WTC11 (cell line): ENCODE results near the gene PSMG2. TPM values are rescaled to one million over a fixed set of nuclear protein-coding genes. Genes with fewer than 3 reads are reported as not detected.

Source experiments
- ATAC-seq: fragments of 200-7000 bp; cut with Tn5 transposase; 2 replicates; pipeline ENCODE4 v1.10.0; 2021; ENCODE audit warnings: mild to moderate bottlenecking, moderate library complexity
- CTCF ChIA-PET: fragments of 300-600 bp; sonication (Branson Sonifier 250); formaldehyde crosslinking; loops from one replicate; lab custom pipeline; 2021; ENCODE audit warnings: antibody characterized with exemption; lab: Charles Lee
- POLR2A ChIA-PET: fragments of 350-600 bp; sonication (Branson Sonifier 250); formaldehyde crosslinking; loops from one replicate; lab custom pipeline; 2021; ENCODE audit warnings: antibody characterized with exemption; lab: Charles Lee
- DNase-seq: peaks from one replicate; pipeline ENCODE4 v3.0.0; 2021; ENCODE audit warnings: low spot score
- H3K27ac Mint-ChIP-seq: 2 replicates; pipeline ENCODE4 v1.8.0; 2021; ENCODE audit warnings: mixed read lengths
- H3K27me3 Mint-ChIP-seq: 2 replicates; pipeline ENCODE4 v1.8.0; 2021; ENCODE audit warnings: low read depth, mild to moderate bottlenecking, moderate library complexity, mixed read lengths
- H3K36me3 Mint-ChIP-seq: 2 replicates; pipeline ENCODE4 v1.8.0; 2021; ENCODE audit warnings: mixed read lengths
- H3K4me1 Mint-ChIP-seq: 2 replicates; pipeline ENCODE4 v1.8.0; 2022; ENCODE audit warnings: mixed read lengths
- H3K4me3 Mint-ChIP-seq: 2 replicates; pipeline ENCODE4 v1.8.0; 2021; ENCODE audit warnings: mild to moderate bottlenecking, moderate library complexity, mixed read lengths
- H3K9me3 Mint-ChIP-seq: 2 replicates; pipeline ENCODE4 v1.8.0; 2021; ENCODE audit warnings: mixed read lengths
- ATF2 ChIP-seq: sonication (generic); formaldehyde crosslinking; IDR thresholded peaks from 2 replicates; pipeline ENCODE4 v1.8.1; 2022; ENCODE audit warnings: low read depth, missing genetic modification reagents, borderline replicate concordance
- ETV6 ChIP-seq: sonication (generic); formaldehyde crosslinking; IDR thresholded peaks from 2 replicates; pipeline ENCODE4 v1.8.1; 2022; ENCODE audit warnings: mild to moderate bottlenecking, missing genetic modification reagents
- FOXJ3 ChIP-seq: sonication (generic); formaldehyde crosslinking; IDR thresholded peaks from 2 replicates; pipeline ENCODE4 v1.9.0; 2021; ENCODE audit warnings: missing genetic modification reagents, mild to moderate bottlenecking, borderline replicate concordance
- FOXP4 ChIP-seq: sonication (generic); formaldehyde crosslinking; IDR thresholded peaks from 2 replicates; pipeline ENCODE4 v1.8.0; 2022; ENCODE audit warnings: mild to moderate bottlenecking, missing genetic modification reagents
- MXD4 ChIP-seq: fragments of 250-450 bp; sonication (Bioruptor Pico); IDR thresholded peaks from 2 replicates; pipeline ENCODE4 v1.8.0; 2021; ENCODE audit warnings: mild to moderate bottlenecking, moderate library complexity, borderline replicate concordance
- NR2C2 ChIP-seq: sonication (generic); formaldehyde crosslinking; IDR thresholded peaks from 2 replicates; pipeline ENCODE4 v1.8.0; 2022; ENCODE audit warnings: mild to moderate bottlenecking, missing genetic modification reagents
- STAT6 ChIP-seq: sonication (generic); formaldehyde crosslinking; conservative IDR thresholded peaks from 2 replicates; pipeline ENCODE4 v1.8.1; 2023; ENCODE audit warnings: mild to moderate bottlenecking, low read depth, missing genetic modification reagents, moderate library complexity
- USF2 ChIP-seq: sonication (generic); formaldehyde crosslinking; IDR thresholded peaks from 2 replicates; pipeline ENCODE4 v1.8.1; 2023; ENCODE audit warnings: mild to moderate bottlenecking, missing genetic modification reagents, moderate library complexity
- ZNF138 ChIP-seq: sonication (generic); formaldehyde crosslinking; conservative IDR thresholded peaks from 2 replicates; pipeline ENCODE4 v1.8.1; 2022; ENCODE audit warnings: mild to moderate bottlenecking, moderate library complexity, missing genetic modification reagents
- ZNF317 ChIP-seq: sonication (generic); formaldehyde crosslinking; IDR thresholded peaks from 2 replicates; pipeline ENCODE4 v1.8.1; 2023; ENCODE audit warnings: low read depth, mild to moderate bottlenecking, moderate library complexity, missing genetic modification reagents, borderline replicate concordance
- ZNF423 ChIP-seq: fragments of 250-450 bp; sonication (Bioruptor Pico); IDR thresholded peaks from 2 replicates; pipeline ENCODE4 v2.1.2; 2022; ENCODE audit warnings: mild to moderate bottlenecking, moderate library complexity
- total RNA-seq: library from RNA; stranded (reverse); gene quantifications from 3 replicates; pipeline ENCODE4 v1.2.3, GENCODE V29; 2021
- TF ChIP-seq, protein P1 (sequence below): sonication (generic); formaldehyde crosslinking; IDR thresholded peaks from 2 replicates; pipeline ENCODE4 v1.8.1; 2022; ENCODE audit warnings: low read depth, mild to moderate bottlenecking, moderate library complexity, missing genetic modification reagents, borderline replicate concordance
- TF ChIP-seq, protein P2 (sequence below): fragments of 250-450 bp; sonication (Bioruptor Pico); IDR thresholded peaks from 2 replicates; pipeline ENCODE4 v1.9.0; 2021; ENCODE audit warnings: moderate library complexity, mild to moderate bottlenecking, inconsistent platforms, borderline replicate concordance
- TF ChIP-seq, protein P3 (sequence below): sonication (generic); formaldehyde crosslinking; IDR thresholded peaks from 2 replicates; pipeline ENCODE4 v1.8.0; 2023; ENCODE audit warnings: mild to moderate bottlenecking, missing genetic modification reagents

Gene PSMG2
- total RNA-seq, 1 experiment from 2014 or later = 78.9 TPM

GRCh38 chr18:12679183-12679786, 23.6 kb upstream of the PSMG2 start:
- Mint-ChIP-seq H3K4me3 (no peak overlapping the region), H3K9me3 (no peaks in the 10 kb centered on the region), H3K4me1 (no peaks in the 10 kb centered on the region)
- ATAC-seq = no peak
- POLR2A ChIA-PET = no interaction called here
- TF ChIP-seq USF2 (CRISPR knock-in tag) = no peak
- no peak for TF ChIP-seq NR2C2 (CRISPR knock-in tag)
- no peak for TF ChIP-seq STAT6 (CRISPR knock-in tag)
- no peak for TF ChIP-seq ETV6 (CRISPR knock-in tag)
- no peak for TF ChIP-seq FOXP4 (CRISPR knock-in tag)
- no peak for TF ChIP-seq ZNF317 (CRISPR knock-in tag)
- TF ChIP-seq, protein P1, sequence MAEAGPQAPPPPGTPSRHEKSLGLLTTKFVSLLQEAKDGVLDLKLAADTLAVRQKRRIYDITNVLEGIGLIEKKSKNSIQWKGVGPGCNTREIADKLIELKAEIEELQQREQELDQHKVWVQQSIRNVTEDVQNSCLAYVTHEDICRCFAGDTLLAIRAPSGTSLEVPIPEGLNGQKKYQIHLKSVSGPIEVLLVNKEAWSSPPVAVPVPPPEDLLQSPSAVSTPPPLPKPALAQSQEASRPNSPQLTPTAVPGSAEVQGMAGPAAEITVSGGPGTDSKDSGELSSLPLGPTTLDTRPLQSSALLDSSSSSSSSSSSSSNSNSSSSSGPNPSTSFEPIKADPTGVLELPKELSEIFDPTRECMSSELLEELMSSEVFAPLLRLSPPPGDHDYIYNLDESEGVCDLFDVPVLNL (CRISPR knock-in tag) = no peak
- TF ChIP-seq FOXJ3 (CRISPR knock-in tag) = no peak
- TF ChIP-seq MXD4 (CRISPR knock-in tag) = no peak
- no peak for TF ChIP-seq ZNF138
- TF ChIP-seq, protein P2, sequence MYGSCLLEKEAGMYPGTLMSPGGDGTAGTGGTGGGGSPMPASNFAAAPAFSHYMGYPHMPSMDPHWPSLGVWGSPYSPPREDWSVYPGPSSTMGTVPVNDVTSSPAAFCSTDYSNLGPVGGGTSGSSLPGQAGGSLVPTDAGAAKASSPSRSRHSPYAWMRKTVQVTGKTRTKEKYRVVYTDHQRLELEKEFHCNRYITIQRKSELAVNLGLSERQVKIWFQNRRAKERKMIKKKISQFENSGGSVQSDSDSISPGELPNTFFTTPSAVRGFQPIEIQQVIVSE (CRISPR knock-in tag) = no peak
- TF ChIP-seq, protein P3, sequence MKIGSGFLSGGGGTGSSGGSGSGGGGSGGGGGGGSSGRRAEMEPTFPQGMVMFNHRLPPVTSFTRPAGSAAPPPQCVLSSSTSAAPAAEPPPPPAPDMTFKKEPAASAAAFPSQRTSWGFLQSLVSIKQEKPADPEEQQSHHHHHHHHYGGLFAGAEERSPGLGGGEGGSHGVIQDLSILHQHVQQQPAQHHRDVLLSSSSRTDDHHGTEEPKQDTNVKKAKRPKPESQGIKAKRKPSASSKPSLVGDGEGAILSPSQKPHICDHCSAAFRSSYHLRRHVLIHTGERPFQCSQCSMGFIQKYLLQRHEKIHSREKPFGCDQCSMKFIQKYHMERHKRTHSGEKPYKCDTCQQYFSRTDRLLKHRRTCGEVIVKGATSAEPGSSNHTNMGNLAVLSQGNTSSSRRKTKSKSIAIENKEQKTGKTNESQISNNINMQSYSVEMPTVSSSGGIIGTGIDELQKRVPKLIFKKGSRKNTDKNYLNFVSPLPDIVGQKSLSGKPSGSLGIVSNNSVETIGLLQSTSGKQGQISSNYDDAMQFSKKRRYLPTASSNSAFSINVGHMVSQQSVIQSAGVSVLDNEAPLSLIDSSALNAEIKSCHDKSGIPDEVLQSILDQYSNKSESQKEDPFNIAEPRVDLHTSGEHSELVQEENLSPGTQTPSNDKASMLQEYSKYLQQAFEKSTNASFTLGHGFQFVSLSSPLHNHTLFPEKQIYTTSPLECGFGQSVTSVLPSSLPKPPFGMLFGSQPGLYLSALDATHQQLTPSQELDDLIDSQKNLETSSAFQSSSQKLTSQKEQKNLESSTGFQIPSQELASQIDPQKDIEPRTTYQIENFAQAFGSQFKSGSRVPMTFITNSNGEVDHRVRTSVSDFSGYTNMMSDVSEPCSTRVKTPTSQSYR (CRISPR knock-in tag) = no peak
- no peak for TF ChIP-seq ATF2 (CRISPR knock-in tag)
- TF ChIP-seq ZNF423 (CRISPR knock-in tag) = no peak
- TF ChIP-seq, all 79 proteins: peak for 0
- no peak for DNase-seq
- peaks cover 27% of the 10 kb centered on the region for H3K36me3 Mint-ChIP-seq
- H3K27me3 Mint-ChIP-seq = no peaks in the 10 kb centered on the region
- CTCF ChIA-PET = no interaction called here
- peak overlapping the region; percentile 61 for H3K27ac Mint-ChIP-seq
